PFSK-1 (cell line): ENCODE data around the gene CCDC170.

Experiments
- FOXP2 ChIP-seq: optimal IDR thresholded peaks from 2 replicates; pipeline ENCODE3; 2011; ENCODE audit warnings: borderline replicate concordance, control low read depth, inconsistent platforms; ENCODE audit not compliant: insufficient read depth; ENCODE audit errors: extremely low read length, extremely low read depth
- POLR2AphosphoS5 ChIP-seq: IDR thresholded peaks from 2 replicates; pipeline ENCODE4 v1.6.1; 2012; ENCODE audit warnings: low read depth, mild to moderate bottlenecking, control low read depth, low read length, moderate library complexity
- REST ChIP-seq, 2 experiments: IDR thresholded peaks; 2 replicates each; pipeline versions ENCODE4 v1.6.1 to v1.8.0; 2011 to 2012; ENCODE audit warnings: low read depth in 2 of 2, low read length in 2 of 2, control low read depth in 1 of 2, inconsistent platforms in 1 of 2, mild to moderate bottlenecking in 1 of 2, moderate library complexity in 1 of 2; ENCODE audit not compliant: insufficient read depth in 1 of 2
- SIN3A ChIP-seq: IDR thresholded peaks from 2 replicates; pipeline ENCODE4 v1.6.1; 2012; ENCODE audit warnings: mild to moderate bottlenecking, low read length, moderate library complexity, borderline replicate concordance; ENCODE audit not compliant: insufficient read depth
- TAF1 ChIP-seq: IDR thresholded peaks from 2 replicates; pipeline ENCODE4 v1.6.1; 2012; ENCODE audit warnings: low read length, control low read depth, borderline replicate concordance; ENCODE audit not compliant: insufficient read depth

CCDC170 gene

GRCh38 chr6:151639750-151640149 is 145.9 kb downstream of the CCDC170 start:
- TF ChIP-seq POLR2AphosphoS5 (no peak), FOXP2 (no peak), SIN3A (no peak), REST (IDR thresholded peaks at IDR 0.05; ENCODE audit: insufficient read depth in 1 of 2, low read depth in 2 of 2, low read length in 2 of 2) (no peak), TAF1 (no peak)

- TF ChIP-seq TAF1 (no peak), REST (IDR thresholded peaks at IDR 0.05; ENCODE audit: insufficient read depth in 1 of 2, low read depth in 2 of 2, low read length in 2 of 2) (no peak), POLR2AphosphoS5 (no peak), SIN3A (no peak), FOXP2 (no peak)
Measured at GRCh38 chr6:151641028-151641427, 147.2 kb downstream of the CCDC170 start.

- no peak for TF ChIP-seq FOXP2
- no peak for TF ChIP-seq SIN3A
Measured at GRCh38 chr6:151647976-151648639, 154.3 kb downstream of the CCDC170 start.

GRCh38 chr6:151649835-151650234 is 156.0 kb downstream of the CCDC170 start:
- TF ChIP-seq REST (IDR thresholded peaks at IDR 0.05; ENCODE audit: insufficient read depth in 1 of 2, low read depth in 2 of 2, low read length in 2 of 2): no peak
- TF ChIP-seq FOXP2: no peak
- TF ChIP-seq SIN3A: no peak
- TF ChIP-seq POLR2AphosphoS5: no peak
- TF ChIP-seq TAF1: no peak

GRCh38 chr6:151651639-151652038 is 157.8 kb downstream of the CCDC170 start:
- no peak for TF ChIP-seq TAF1
- TF ChIP-seq SIN3A: no peak
- TF ChIP-seq POLR2AphosphoS5: no peak
- no peak for TF ChIP-seq FOXP2
- no peak for TF ChIP-seq REST (IDR thresholded peaks at IDR 0.05; ENCODE audit: insufficient read depth in 1 of 2, low read depth in 2 of 2, low read length in 2 of 2)
